GM19455 (cell line): ENCODE data around the gene ATP1A3.

Experiments
- ATAC-seq: cut with Tn5 transposase; IDR thresholded peaks from one replicate; pipeline ENCODE4 v1.9.1; 2021; ENCODE audit not compliant: unreplicated experiment

Gene ATP1A3

DNA sequence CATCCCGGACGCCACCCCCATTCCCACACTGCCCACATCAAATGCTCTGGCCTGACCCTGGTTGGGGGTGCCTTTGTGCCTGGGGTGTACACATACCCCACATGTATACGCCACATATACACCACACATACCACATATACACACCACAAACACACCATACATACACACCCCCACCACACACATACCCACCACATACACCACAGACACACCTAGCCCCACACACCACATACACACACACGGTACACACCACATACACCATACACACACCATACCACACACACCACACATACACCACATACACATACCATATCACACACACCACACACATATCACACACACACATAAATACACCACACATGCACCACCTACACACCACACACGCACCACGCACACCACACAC, 75.9 kb downstream of the ATP1A3 start:
- no peak for ATAC-seq

- no peak for ATAC-seq
These were observed 76.4 kb downstream of the ATP1A3 start for GRCh38 chr19:41917676-41918075.
